ENCODE results near the gene BOLA3. TPM values are rescaled to one million over a fixed set of nuclear protein-coding genes. Genes with fewer than 3 reads are reported as not detected.
A peak's percentile ranks its signal among the peaks of the same experiment; 100 is the strongest.
"Not testable (repeated sequence)": the region's sequence is repeated elsewhere in the genome, so short reads cannot be mapped to it uniquely, and the experiment has no call there.

The BOLA3 gene
- total RNA-seq, 1 experiment from 2014 or later = 24.6 TPM

DNA sequence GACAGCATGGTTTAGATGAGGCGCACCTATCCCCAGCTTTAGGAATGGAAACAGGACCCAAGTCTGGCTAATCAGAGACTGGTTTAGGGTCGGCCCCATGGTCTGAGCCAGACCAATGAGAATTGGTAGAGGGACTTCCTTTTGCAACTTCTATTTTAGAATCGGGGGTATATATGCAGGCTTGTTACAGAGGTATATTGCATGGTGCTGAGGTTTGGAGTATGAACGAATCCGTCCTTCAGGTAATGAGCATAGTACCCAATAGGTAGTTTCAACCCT is 1.5 kb upstream of the BOLA3 start:
- no peak for DNase-seq (ENCODE audit: low spot score)

DNA sequence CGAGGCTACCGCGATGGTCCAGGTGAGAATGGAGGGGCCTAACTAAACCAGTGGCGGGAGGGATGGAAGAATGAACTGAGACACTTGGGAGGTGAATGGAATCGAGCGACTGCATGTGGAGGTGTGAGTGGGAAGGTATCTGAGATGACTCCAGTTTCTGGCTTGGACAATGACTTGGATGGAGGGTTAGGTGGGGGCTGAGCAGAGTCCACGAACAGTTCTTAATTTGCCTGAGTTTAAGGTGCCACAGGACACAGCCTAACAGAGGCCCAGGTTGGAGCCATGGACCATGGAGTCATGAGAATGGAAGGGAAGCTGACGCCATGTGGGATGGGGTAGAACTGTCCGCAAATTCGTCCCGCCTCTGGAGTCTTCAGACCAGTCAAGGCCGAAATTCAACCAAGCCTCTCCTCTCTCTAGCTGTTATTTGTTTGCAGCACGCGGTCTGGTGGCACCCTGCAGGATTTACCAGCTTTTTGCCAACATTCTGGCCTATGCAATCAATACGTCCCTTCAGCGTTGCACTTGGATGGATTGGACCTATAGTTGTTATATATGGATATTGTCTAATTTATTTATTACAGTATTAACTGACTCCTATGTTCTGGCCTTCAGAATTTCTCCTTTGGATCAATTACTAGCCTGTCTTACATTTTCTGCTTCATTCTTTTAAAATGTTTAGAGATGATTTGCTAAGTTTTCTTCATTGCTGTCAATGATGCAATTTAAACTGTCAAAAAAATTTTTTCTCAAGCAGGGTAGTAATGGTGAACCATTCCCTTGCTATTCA is 940 bp upstream of the BOLA3 start:
- DNase-seq (ENCODE audit: low spot score) = no peak

DNA sequence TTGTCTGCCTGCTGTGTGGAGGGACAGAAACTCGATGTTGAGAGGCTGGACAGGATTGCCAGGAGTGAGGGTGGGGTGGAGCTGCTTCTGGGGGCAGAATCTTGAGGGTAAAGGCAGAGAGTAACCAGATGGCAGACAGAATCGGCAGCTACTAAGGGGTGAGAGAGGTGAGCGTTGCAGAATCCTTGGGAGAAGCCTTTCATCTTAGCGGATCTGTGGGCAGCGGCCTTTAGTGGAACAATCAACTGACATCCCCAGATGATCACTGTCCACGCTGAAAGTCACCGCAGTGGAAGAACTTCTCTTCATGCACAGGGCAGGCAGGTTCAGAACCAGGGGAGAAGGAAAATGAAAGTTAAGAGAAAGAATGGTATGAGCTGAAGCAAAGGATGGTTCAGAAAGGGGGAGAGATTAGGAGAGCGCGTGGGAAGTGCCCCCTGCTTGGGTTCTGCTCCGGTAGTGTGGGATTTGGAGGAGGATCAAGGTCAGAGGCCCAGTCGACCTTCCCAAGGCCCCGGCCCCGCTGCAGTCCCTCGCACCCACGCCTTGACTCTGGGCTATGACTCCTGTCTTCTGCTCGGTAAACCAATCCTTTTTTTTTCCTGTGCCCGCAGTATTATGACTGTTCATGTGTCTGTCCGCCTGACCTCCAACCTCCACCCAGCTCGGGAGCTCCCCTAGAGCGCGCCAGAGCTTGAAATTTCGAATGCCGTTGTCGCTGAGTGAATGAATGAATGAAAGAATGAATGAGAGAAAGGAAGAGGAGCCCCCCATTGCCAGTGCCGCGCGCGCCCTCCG is 584 bp downstream of the BOLA3 start:
- peak; percentile 22 for DNase-seq (ENCODE audit: low spot score)

DNA sequence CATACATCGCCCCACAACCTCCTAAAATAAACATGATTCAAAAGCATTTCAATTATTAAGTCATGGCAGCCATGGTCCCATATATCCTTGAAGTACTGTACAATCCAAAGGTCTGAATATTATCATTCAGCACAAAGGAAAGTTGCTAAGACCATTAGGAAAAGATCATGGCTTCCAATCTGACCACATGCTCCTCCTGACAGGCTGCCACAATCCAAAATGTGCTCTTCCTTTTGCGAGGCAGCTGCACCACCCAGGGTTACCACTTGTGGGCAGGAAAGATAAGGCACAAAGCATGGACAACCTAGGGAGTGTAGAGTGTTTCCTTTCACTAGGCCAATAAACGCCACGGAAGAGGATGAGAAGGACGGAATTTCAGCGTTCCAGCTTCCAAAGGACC is 5.4 kb downstream of the BOLA3 start:
- peak; percentile 18 for DNase-seq (ENCODE audit: low spot score)

DNA sequence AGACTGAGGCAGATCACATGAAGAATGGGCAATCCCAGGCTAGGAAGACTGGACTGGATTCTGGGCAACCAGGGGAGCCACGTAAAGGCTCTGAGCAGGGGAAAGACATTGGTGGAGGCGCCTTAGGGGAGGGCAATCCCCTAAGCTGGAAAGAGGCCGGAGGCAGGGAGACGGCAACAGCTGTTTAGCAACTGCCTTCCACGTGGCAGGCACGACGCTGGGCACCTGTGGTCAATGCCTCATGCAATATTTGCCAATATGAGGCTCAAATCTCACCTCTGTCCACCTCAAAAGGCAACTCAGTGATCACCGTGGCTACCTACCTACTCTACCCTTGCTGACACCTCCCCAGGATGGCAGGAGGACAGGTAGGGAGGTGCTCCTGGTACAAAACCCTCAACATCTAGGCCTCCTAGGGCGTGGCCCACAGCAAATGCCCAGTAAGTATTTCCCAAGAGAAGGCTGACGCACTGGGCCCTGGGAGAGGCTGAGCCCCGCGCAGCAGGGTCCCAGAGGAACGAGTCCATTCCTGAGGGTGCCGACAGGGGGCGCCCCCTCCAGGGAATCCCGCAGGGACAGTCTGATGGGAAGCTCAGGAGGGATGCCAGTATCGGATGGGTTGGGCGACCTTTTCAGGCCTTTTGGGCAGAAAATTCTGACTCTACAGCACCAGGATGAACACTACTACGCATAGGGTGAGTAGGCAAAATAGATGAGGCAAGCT is 8.9 kb downstream of the BOLA3 start:
- no peak for DNase-seq (ENCODE audit: low spot score)

DNA sequence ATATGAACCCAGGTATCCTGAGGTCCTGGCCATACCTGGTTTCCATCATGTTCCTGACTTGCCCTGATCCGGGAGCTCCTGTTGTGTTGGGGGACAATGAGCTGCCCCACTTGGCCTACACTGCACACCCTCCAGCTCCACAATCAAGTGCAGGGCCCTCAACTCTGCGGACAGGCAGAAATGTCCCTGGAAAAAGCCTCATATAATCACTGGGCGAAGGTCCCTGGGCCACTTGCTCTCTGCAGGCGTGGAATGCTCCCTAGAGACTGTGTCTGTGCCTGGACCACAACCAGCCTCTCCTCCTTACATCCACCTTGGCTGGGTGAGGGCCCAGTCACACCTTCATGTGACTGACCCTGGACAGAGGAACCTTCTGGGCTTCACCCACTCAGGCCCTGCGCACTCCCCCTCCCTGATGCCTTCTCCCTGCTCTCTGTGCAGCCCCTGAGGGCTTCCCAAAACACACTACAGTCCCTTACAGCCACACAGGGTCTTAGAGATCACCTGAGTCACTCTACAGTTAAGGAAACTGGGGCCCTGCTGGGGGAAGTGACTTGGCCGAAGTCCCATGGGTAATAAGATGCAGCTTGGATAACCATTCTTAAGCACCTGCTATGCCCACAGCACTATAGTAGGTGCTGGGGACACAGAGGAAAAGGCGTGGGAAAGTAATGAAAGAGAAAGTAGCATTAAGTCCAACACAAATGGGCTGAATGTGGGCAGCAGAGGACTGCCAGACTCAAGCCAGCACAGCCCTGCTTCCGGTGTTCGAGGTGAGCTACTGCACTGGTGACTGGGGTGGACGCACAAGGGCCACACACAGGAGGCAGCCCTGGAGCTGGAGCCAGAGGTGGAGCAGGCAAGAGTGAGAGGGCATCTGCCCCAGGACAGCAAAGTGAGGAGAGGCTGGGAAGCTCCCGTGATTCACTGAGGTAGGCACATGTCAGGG is 9.8 kb downstream of the BOLA3 start:
- DNase-seq (ENCODE audit: low spot score) = no peak

DNA sequence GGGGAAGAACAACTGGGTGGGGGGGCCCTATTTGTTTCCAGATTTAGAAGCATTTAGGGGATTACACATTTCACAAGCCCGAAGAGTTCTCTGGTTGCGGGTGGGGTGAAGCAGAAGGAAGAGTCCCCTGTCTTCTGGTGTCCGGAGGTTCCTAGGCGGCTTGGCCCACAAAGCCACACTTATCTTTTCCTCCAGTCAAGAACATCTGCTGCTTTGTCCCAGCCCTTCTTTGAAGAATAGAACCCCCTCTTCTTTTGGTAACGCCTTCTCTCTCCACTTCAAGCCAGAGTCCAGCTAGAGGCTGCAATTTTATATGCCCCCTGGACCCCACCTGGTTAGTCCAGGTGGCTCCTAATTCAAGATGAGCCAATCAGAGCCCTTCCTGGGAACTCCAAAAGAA is 15.8 kb downstream of the BOLA3 start:
- DNase-seq (ENCODE audit: low spot score) = no peak

DNA sequence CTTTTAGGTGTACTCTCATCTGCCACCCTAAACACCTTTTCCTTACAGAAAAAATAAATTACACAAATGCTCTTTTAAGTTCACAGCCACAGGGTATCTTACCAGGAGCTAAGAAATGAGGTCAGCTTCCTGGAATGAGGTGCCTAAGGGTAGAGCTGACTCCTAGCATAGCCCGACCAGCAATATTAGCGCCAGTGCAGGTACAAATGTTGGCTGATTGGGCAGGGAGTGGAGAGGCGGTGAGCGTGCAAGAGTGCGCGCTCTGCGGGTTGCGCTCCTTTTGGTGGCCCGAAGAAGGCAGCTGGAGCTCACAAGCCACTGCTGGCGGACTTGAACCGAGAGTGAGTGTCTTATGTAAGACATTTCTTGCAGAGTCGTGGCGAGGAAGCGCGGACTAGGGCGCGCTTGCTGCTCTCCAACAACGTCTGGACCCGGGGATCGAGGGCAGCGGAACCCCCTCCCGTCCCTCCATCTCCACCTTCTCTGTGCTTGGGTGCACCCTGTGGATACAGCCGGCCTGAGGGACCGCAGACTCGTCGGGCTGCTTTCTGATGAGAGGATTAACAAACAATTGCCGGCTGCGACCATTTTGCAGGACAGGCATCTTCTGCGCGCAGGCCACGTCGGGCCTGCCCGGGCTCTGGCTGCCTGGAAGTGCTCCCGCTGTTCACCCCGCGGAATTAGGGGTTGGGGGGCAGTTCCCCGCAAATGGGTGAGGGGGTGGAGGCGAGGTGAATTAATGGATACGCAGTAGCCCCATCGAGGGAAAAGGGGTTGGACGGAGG is 17.3 kb downstream of the BOLA3 start:
- no peak for DNase-seq (ENCODE audit: low spot score)

DNA sequence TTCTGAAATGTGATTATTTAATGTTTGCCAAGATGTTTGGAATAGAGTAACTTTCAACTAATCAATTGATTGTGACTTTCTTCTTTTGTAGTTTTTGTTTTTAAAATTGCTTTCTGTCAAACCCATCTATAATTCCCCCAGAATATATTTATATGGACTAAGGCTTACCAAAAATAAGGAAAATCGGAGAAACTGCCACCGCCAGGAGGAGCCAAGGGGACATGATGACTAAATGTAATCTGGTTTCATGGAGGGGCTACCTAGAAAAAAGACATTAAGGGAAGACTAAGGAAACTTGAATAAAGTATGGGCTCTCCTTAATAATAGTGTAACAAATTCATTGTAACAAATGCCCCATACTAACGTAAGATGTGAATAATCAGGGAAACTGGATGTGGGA is 19.5 kb downstream of the BOLA3 start:
- DNase-seq (ENCODE audit: low spot score) = no peak

DNA sequence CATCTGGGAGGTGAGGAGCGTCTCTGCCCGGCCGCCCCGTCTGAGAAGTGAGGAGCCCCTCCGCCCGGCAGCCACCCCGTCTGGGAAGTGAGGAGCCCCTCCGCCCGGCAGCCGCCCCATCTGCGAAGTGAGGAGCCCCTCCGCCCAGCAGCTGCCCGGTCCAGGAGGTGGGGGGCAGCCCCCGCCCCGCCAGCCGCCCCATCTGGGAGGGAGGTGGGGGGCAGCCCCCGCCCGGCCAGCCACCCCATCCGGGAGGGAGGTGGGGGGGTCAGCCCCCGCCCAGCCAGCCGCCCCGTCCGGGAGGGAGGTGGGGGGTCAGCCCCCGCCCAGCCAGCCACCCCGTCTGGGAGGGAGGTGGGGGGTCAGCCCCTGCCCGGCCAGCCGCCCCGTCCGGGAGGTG is 23.8 kb downstream of the BOLA3 start:
- DNase-seq (ENCODE audit: low spot score) = not testable (repeated sequence)

DNA sequence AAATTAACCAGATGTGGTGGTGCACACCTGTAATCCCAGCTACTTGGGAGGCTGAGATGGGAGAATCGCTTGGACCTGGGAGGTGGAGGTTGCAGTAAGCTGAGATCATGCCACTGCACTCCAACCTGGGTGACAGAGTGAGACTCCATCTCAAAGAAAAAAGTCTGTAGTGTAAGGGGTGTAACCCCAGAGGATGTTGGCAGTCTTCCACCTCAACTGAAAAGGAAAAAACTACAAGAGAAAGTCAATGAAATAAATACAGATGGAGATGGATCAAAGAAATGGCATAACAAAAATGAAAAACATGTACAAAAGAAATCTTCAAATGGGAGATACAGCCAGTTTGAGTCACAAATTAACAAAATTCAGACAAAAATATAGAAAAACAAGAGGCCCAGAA is 25.9 kb downstream of the BOLA3 start:
- DNase-seq (ENCODE audit: low spot score) = not testable (repeated sequence)

DNA sequence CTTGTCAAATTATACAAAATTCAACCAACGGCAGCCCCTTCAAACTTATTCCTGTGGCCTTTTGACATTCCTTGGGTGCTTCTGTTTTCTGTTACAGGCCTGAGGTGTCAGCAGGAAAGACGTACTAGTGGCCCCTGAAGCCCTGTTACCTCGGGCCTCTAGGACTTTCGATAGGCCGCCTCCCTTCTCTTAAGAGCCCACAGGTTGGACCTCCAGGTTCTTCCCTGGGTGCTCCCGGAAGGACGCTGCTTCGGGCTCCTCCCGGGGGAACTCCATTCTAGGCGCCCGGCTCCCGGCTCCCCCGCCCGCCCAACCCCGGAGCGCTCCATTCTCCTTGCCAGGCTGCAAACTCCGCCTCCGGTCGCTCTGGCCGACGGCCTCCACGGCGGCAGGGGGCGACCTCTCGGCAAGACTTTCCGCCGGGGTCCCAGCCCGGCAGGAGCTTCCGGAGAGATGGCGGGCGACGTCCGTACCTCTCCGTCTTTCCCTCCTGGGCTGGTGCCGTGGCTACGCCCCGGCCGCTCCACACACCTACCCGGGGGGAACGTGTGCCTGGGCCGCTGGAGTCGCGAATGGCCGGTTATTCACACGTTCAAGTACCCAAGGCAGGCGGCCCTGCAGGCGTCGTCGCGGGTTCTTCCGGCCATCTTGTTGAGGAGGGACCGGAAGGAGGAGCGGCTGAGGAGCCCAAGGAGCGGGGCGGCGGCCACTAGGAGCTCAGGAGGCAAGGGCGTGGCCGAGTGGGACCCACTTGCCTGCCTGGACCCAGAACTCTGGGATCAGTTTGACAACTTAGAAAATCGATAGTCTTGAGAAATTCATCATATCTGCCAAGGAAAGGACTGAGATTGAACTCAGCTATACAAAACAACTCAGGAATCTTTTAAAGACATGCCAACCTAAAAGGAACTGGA is 27.5 kb downstream of the BOLA3 start:
- peak; percentile 87 for DNase-seq (ENCODE audit: low spot score)

DNA sequence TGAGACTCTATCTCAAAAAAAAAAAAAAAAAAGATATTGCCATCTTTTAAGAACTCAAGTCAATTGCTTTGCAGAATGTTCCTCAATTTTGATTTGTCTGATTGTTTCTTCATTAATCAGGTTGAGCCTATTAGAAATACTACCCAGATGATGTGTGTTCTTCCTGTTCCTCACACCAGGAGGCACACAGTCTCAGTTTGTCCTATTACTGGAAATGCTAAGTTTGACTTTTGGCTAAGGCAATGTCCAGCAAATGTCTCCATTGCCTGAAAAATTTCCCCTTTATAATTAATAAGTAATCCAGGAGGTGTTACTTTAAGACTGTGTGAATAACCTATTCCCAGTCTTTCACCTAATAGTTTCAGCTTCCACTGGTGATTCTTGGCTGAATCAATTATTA is 28.4 kb downstream of the BOLA3 start:
- peak; percentile 13 for DNase-seq (ENCODE audit: low spot score)

DNA sequence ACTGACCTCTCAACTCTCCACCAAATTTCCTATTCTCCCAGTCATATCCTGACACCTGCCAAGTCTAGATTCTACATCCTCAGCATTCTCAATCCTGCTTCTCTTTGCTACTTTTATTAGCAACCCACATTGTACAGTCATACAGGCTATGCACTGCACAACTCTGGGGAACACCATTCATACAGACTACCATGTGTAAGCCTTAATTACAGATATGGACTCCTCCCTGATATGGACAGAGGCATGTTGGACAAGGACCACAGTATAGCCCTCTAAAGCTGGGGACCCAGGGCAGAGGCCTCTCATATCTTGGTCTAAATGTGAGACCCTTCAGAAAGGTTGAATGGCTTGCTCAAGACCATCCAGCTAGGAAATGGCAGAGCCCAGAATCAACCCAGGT is 36.3 kb downstream of the BOLA3 start:
- no peak for DNase-seq (ENCODE audit: low spot score)

DNA sequence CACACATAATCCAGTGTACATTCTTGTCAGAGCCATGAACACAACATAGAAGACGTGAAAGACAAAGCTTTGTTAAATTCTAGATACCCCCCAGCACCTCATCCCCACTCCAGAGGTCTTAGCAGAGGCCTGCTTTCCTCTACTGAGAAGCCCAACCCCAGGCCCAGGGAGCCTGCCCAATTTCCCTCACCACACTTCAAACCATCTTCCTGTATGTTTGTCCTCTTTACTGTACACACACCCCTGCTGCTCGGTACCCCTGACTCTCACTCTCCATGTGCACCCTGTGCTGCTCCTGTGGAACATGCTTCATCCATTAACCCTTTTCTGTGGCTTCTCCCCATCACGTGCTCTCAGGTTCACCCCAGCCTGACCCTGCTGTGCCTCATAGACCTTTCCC is 37.2 kb downstream of the BOLA3 start:
- DNase-seq (ENCODE audit: low spot score) = no peak

DNA sequence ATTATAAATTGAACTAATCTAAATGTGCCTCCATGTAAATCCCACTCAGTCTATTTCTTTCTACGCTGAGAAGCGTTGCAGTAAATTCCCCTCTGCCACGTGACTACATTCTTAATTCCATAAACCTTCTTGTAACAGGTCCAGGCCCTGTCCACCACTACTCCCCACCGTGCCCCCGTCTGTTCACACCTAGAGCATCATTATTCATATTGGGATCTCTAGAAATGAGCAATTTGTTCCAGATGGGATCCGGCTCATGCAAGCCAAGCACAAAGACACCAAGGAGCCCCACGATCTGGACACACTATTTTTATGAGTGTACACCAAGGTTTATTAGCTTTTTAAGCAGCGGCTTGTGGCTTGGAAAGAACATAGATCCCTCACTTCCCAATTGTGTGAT is 38.2 kb downstream of the BOLA3 start:
- no peak for DNase-seq (ENCODE audit: low spot score)

DNA sequence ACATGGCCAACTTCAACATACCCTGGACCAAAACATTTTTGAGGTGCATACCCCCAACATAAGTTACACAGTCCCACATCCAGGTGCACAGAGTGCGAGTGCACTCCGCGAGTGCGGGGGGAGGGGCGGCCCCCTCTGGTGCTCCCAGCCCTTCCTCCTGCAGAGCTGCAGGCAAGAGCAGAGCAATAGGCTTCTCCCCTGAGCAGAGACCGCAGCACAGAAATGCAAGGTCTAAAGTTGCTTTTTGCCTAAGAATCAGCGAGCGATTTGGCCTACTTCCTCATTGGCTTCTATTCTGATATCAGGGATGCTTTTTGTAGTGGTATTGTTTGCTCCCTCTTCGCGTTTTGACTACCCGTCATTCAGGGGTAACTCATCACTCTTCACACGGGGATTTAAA is 40.6 kb downstream of the BOLA3 start:
- DNase-seq (ENCODE audit: low spot score) = no peak

DNA sequence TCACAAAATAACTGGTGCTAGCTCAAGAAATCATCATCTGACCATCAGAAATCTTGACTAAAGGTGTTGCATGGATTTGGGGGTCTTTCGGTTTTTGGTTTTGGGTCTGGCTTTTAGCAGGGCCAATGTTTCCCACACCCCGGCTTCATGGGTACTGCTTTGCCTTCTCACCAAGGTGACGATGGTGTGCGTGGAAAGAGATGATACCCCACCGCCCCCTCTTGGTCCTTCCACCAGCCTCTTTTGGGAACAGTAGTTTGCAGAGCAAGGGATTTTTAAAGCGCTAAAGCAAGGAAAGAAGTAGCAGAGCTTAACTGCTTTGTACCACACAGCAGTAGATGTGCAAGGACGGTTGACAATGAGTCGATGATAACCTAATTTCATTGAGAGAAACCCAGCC is 42.3 kb downstream of the BOLA3 start:
- DNase-seq (ENCODE audit: low spot score) = no peak

DNA sequence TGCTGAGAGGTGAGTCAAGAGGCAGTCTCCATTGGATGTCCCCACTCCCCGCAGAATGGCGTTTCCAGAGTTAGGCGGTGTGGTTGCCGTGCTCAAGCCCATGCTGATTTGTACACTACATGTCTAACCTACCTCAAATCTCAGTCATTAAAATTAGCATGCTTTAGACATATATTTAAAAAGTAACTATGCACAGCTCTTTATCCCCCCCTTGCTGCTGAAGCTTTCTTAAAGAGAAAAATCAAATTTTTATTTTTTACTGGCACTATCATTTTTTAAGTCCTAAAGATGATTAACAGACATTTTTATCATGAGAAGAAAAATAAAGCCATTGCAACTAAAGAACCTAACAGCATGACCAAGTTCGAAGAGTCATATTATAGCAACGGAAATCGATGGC is 42.9 kb downstream of the BOLA3 start:
- no peak for DNase-seq (ENCODE audit: low spot score)

DNA sequence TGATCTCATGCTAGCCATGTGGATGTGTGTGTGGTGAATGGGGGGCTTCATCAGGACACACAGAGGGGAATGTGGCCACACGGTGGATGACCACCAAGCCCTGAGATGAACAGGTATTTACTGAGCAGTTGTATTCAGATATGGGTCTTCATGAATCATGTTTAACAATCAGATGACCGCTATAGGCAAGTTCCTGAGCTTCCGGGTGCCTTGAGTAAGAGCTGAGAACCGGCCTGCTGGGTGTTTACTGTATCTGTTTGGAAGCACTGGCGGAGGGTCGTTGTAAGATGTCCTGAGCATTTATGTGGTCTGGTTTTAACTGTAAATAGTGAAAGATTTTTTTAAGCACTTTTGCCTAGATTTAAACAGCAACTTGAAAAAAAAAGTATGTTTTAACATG is 43.9 kb downstream of the BOLA3 start:
- DNase-seq (ENCODE audit: low spot score) = no peak
